CD8-positive, alpha-beta memory T cell (primary cell): Measurements from ENCODE around the gene ARL14. TPM values are rescaled to one million over a fixed set of nuclear protein-coding genes. Genes with fewer than 3 reads are reported as not detected.

Experiments used
- CTCF ChIA-PET: fragments of 350-600 bp; sonication (Branson Sonifier 250); formaldehyde crosslinking; loops from one replicate; lab custom pipeline; 2021; ENCODE audit warnings: antibody characterized with exemption; lab: Charles Lee
- POLR2A ChIA-PET: fragments of 350-600 bp; sonication (Branson Sonifier 250); formaldehyde crosslinking; loops from one replicate; lab custom pipeline; 2021; ENCODE audit warnings: antibody characterized with exemption; lab: Charles Lee
- DNase-seq, 5 donors: peaks; one replicate each; pipeline versions ENCODE4 v3.0.0 to v3.0.0-alpha.2; 2020 to 2022; ENCODE audit warnings: mixed read lengths in 1 of 5
- H3K27ac ChIP-seq: one replicate; pipeline ENCODE4 v1.7.0; 2013; ENCODE audit warnings: low read depth, mild to moderate bottlenecking, low read length, moderate library complexity
- H3K27me3 ChIP-seq: 2 replicates; pipeline ENCODE4 v1.7.0; 2013; ENCODE audit warnings: low read length, mild to moderate bottlenecking; ENCODE audit not compliant: insufficient read depth, poor library complexity, severe bottlenecking
- H3K36me3 ChIP-seq: 2 replicates; pipeline ENCODE4 v1.7.0; 2013; ENCODE audit warnings: mild to moderate bottlenecking, low read length, moderate library complexity; ENCODE audit not compliant: insufficient read depth
- H3K4me1 ChIP-seq: 2 replicates; pipeline ENCODE4 v1.7.0; 2013; ENCODE audit warnings: mild to moderate bottlenecking, low read length, moderate library complexity; ENCODE audit not compliant: insufficient read depth
- H3K4me3 ChIP-seq: 2 replicates; pipeline ENCODE4 v1.7.0; 2013; ENCODE audit warnings: mild to moderate bottlenecking, low read length
- H3K9me3 ChIP-seq: 2 replicates; pipeline ENCODE4 v1.7.0; 2013; ENCODE audit warnings: mild to moderate bottlenecking, low read length
- H3K27ac Mint-ChIP-seq, 8 donors: one replicate each; pipeline ENCODE4 v1.8.0; 2020 to 2021; ENCODE audit warnings: mixed read lengths in 8 of 8, mild to moderate bottlenecking in 6 of 8, inconsistent platforms in 3 of 8, moderate library complexity in 3 of 8
- H3K27me3 Mint-ChIP-seq, 2 donors: one replicate each; pipeline ENCODE4 v1.8.0; 2020 to 2021; ENCODE audit warnings: mixed read lengths in 2 of 2, mild to moderate bottlenecking in 1 of 2, moderate library complexity in 1 of 2
- H3K36me3 Mint-ChIP-seq, 3 donors: one replicate each; pipeline ENCODE4 v1.8.0; 2020 to 2021; ENCODE audit warnings: mixed read lengths in 3 of 3, inconsistent platforms in 1 of 3, mild to moderate bottlenecking in 1 of 3
- H3K4me1 Mint-ChIP-seq, 3 donors: one replicate each; pipeline ENCODE4 v1.8.0; 2020 to 2021; ENCODE audit warnings: mixed read lengths in 3 of 3, inconsistent platforms in 1 of 3, mild to moderate bottlenecking in 1 of 3
- H3K4me3 Mint-ChIP-seq, 7 donors: one replicate each; pipeline ENCODE4 v1.8.0; 2020 to 2021; ENCODE audit warnings: mixed read lengths in 7 of 7, mild to moderate bottlenecking in 6 of 7, moderate library complexity in 4 of 7, inconsistent platforms in 2 of 7
- H3K9me3 Mint-ChIP-seq, 5 donors: one replicate each; pipeline ENCODE4 v1.8.0; 2020 to 2022; ENCODE audit warnings: mixed read lengths in 5 of 5, mild to moderate bottlenecking in 3 of 5, moderate library complexity in 2 of 5, inconsistent platforms in 1 of 5
- polyA plus RNA-seq: library from polyadenylated mRNA; unstranded; fragments of 300-500 nt; fragmentation: Illumina TruSeq; gene quantifications from one replicate; pipeline ENCODE4 v1.2.3, GENCODE V29; 2021
- total RNA-seq, 2 experiments: library from RNA; stranded (reverse); gene quantifications; one replicate each; pipeline ENCODE4 v1.2.3, GENCODE V29; 2021

The ARL14 gene
- total and polyA plus RNA-seq, 3 experiments from 2014 or later: not detected

GRCh38 chr3:160667452-160667851 lies 9.5 kb upstream of the ARL14 start:
- H3K27ac ChIP-seq: no peak overlapping the region
- H3K4me3 Mint-ChIP-seq: no peak overlapping the region
- peaks cover 2 to 23% of the 10 kb centered on the region in 2 donors for H3K27me3 Mint-ChIP-seq
- H3K27me3 ChIP-seq: no peaks in the 10 kb centered on the region
- ChIA-PET CTCF (no interaction called here), POLR2A (no interaction called here)
- no peaks in the 10 kb centered on the region for H3K9me3 ChIP-seq
- H3K4me1 Mint-ChIP-seq: peaks cover 0 to 6% (median 5%) of the 10 kb centered on the region in 3 donors
- H3K4me3 ChIP-seq: no peak overlapping the region
- DNase-seq: no peak
- H3K27ac Mint-ChIP-seq: no peak overlapping the region
- H3K36me3 ChIP-seq: no peaks in the 10 kb centered on the region
- no peaks in the 10 kb centered on the region for H3K4me1 ChIP-seq
- no peaks in the 10 kb centered on the region for H3K9me3 Mint-ChIP-seq
- H3K36me3 Mint-ChIP-seq: peaks cover 0 to 2% (median 0%) of the 10 kb centered on the region in 3 donors

DNA sequence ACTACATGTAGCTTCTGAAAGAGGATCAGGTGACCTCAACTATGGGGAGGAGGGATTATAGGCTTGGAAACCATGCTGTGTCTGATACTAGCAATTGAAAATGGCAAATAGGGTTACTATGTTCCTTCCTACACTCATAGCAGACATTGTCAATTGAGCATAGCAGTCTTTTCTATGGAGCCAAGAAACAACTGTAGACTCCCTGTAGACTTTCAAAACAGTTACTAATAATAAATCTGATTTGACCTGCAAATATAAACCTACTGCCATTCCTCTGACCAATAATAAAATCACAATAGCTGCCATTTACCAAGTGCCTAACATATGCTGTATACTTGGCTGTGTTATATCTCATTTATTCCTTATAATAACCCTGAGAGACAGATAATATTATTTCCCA lies 8.5 kb upstream of the ARL14 start:
- CTCF ChIA-PET: no interaction called here
- Histone ChIP-seq H3K27ac (no peak overlapping the region), H3K4me1 (no peaks in the 10 kb centered on the region), H3K27me3 (no peaks in the 10 kb centered on the region), H3K9me3 (no peaks in the 10 kb centered on the region), H3K4me3 (no peak overlapping the region), H3K36me3 (no peaks in the 10 kb centered on the region)
- POLR2A ChIA-PET: no interaction called here
- no peak overlapping the region for H3K4me3 Mint-ChIP-seq
- no peak for DNase-seq
- H3K27ac Mint-ChIP-seq: no peak overlapping the region
- H3K36me3 Mint-ChIP-seq: peaks cover 0 to 2% (median 0%) of the 10 kb centered on the region in 3 donors
- peaks cover 2 to 28% of the 10 kb centered on the region in 2 donors for H3K27me3 Mint-ChIP-seq
- peaks cover 0 to 6% (median 5%) of the 10 kb centered on the region in 3 donors for H3K4me1 Mint-ChIP-seq
- no peaks in the 10 kb centered on the region for H3K9me3 Mint-ChIP-seq

DNA sequence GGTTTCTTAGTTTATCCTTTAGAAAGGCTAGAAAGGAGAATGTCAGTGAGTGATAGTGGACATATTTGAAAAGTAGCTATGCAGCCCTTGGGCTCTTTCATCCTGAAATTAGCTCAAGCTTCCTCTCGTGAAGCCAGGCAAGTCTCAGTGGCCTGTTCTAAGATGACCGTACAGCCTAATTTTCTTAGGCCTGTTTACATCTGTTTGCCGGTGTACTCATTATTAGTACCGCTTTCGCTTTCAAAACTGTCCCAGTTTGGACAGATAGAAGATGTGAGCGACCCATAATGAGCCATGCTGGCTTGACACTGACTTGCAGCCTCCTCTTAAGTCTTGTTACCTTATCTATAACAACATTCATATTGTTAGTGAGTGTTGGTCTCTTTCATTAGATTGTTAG lies 5.7 kb upstream of the ARL14 start:
- POLR2A ChIA-PET: no interaction called here
- Histone ChIP-seq H3K27ac (no peak overlapping the region), H3K9me3 (no peaks in the 10 kb centered on the region), H3K27me3 (no peaks in the 10 kb centered on the region), H3K4me3 (no peak overlapping the region), H3K4me1 (no peaks in the 10 kb centered on the region), H3K36me3 (no peaks in the 10 kb centered on the region)
- no peak overlapping the region for H3K4me3 Mint-ChIP-seq
- H3K27me3 Mint-ChIP-seq: peaks cover 3 to 22% of the 10 kb centered on the region in 2 donors
- no peaks in the 10 kb centered on the region for H3K9me3 Mint-ChIP-seq
- no peaks in the 10 kb centered on the region for H3K4me1 Mint-ChIP-seq
- no peak overlapping the region for H3K27ac Mint-ChIP-seq
- DNase-seq: no peak
- H3K36me3 Mint-ChIP-seq: peaks cover 0 to 2% (median 0%) of the 10 kb centered on the region in 3 donors
- CTCF ChIA-PET: no interaction called here

GRCh38 chr3:160671995-160672394 lies 5.0 kb upstream of the ARL14 start:
- Mint-ChIP-seq H3K36me3 (peaks cover 0 to 2% (median 0%) of the 10 kb centered on the region in 3 donors), H3K4me3 (no peak overlapping the region), H3K27me3 (peaks cover 3 to 22% of the 10 kb centered on the region in 2 donors), H3K4me1 (no peaks in the 10 kb centered on the region), H3K27ac (no peak overlapping the region), H3K9me3 (no peaks in the 10 kb centered on the region)
- POLR2A ChIA-PET: no interaction called here
- CTCF ChIA-PET: no interaction called here
- Histone ChIP-seq H3K9me3 (no peaks in the 10 kb centered on the region), H3K36me3 (no peaks in the 10 kb centered on the region), H3K27ac (no peak overlapping the region), H3K4me3 (no peak overlapping the region), H3K27me3 (no peaks in the 10 kb centered on the region), H3K4me1 (no peaks in the 10 kb centered on the region)
- no peak for DNase-seq

DNA sequence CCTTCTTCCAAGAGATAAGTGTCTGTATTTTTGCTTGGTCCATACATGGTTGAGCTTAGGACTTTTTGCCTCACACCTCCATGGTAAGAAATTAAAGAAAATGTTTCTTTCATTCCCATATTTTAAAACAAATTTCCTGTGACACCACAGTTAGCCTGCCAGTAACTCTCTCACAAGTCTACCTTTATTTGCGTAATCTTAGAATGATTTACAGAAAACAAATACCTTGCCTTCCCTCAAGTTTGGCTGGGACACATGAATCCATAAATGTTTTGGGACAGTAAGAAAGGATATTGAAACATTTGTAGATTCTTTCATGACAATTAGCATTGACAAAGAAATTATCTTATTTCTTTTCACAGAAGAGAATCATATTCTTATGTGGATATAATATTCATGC lies 3.8 kb upstream of the ARL14 start:
- CTCF ChIA-PET: no interaction called here
- Mint-ChIP-seq H3K36me3 (peaks cover 0 to 2% (median 0%) of the 10 kb centered on the region in 3 donors), H3K4me1 (no peaks in the 10 kb centered on the region), H3K9me3 (no peaks in the 10 kb centered on the region), H3K27me3 (peaks cover 5 to 25% of the 10 kb centered on the region in 2 donors), H3K27ac (no peak overlapping the region), H3K4me3 (no peak overlapping the region)
- POLR2A ChIA-PET: no interaction called here
- Histone ChIP-seq H3K4me1 (no peaks in the 10 kb centered on the region), H3K27ac (no peak overlapping the region), H3K4me3 (no peak overlapping the region), H3K27me3 (no peaks in the 10 kb centered on the region), H3K9me3 (no peaks in the 10 kb centered on the region), H3K36me3 (no peaks in the 10 kb centered on the region)
- no peak for DNase-seq

DNA sequence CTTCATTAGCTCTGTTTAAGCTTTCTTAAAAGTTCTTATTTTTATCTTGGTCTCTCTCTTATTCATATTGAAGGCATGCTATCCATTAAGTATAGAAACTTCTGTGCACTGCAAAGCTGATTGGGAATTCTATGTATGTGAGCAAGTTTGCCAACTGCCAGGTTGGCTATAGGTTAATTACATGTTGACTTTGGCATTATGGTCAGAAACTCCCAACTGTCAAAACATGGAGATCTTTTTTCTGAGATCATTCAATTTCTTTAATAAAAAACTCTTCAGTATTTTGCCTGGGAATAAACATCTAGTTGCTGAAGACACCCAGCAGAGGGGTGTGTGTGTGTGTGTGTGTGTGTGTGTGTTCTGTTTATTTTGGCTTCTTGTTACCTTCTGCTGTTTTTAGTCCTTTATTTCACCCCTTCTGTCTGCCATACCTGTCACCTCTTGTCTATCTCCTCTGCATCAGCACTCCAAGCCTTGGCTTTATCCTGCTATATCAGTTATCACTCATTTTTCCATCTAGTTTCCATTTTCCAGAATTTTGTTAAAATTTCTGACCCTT lies 1.3 kb upstream of the ARL14 start:
- POLR2A ChIA-PET: no interaction called here
- no peaks in the 10 kb centered on the region for H3K27me3 ChIP-seq
- CTCF ChIA-PET: no interaction called here

DNA sequence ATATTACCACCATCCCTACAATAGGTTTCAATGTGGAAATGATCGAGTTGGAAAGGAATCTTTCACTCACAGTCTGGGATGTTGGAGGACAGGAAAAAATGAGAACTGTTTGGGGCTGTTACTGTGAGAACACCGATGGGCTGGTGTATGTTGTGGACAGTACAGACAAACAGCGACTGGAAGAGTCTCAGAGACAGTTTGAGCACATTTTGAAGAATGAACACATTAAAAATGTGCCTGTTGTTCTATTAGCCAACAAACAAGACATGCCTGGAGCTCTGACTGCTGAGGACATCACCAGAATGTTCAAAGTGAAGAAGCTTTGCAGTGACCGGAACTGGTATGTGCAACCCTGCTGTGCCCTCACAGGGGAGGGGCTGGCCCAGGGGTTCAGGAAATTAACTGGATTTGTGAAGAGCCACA lies 510 bp downstream of the ARL14 start:
- no peak overlapping the region for H3K27ac Mint-ChIP-seq
- ChIA-PET CTCF (no interaction called here), POLR2A (no interaction called here)
- no peak overlapping the region for H3K4me3 Mint-ChIP-seq
- Histone ChIP-seq H3K27ac (no peak overlapping the region), H3K9me3 (no peaks in the 10 kb centered on the region), H3K27me3 (no peaks in the 10 kb centered on the region), H3K4me3 (no peak overlapping the region), H3K4me1 (no peaks in the 10 kb centered on the region), H3K36me3 (no peaks in the 10 kb centered on the region)
- H3K36me3 Mint-ChIP-seq: no peaks in the 10 kb centered on the region
- no peak for DNase-seq
- H3K9me3 Mint-ChIP-seq: no peaks in the 10 kb centered on the region
- H3K4me1 Mint-ChIP-seq: no peaks in the 10 kb centered on the region
- H3K27me3 Mint-ChIP-seq: peaks cover 9 to 15% of the 10 kb centered on the region in 2 donors

More for the DNA sequence above, 1.3 kb upstream of the ARL14 start:
- no peaks in the 10 kb centered on the region for H3K9me3 ChIP-seq
- Mint-ChIP-seq H3K27me3 (peaks cover 11 to 19% of the 10 kb centered on the region in 2 donors), H3K4me1 (no peaks in the 10 kb centered on the region), H3K9me3 (no peaks in the 10 kb centered on the region), H3K36me3 (no peaks in the 10 kb centered on the region), H3K4me3 (no peak overlapping the region), H3K27ac (no peak overlapping the region)
- no peak overlapping the region for H3K4me3 ChIP-seq
- H3K27ac ChIP-seq: no peak overlapping the region
- H3K4me1 ChIP-seq: no peaks in the 10 kb centered on the region
- H3K36me3 ChIP-seq: no peaks in the 10 kb centered on the region
- DNase-seq: no peak

DNA sequence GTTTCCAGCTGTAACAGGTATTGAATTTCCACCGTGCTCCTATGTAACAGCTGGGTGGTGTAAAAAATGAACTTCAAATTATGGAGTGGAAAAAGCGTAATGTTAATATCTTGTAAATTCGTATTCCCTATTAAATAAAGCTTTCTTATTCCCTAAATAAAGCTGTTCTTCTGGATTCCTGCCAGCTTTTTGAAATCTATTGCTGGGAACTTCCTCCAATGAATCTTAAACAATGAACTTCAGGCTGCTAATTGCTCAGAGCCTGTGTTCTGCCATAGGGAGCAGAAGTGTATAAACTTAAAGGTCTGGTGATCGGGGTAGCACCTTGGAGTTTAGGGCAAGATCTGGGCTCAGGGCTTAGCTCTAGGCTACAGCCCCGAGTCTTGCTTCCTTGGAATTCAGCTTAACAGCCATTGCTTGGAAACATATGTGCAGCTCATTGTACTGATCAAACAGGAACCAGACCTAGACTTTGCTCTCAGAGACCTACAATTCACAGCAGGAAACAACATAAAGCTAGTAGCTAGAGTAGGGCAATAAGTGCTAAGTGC lies 1.4 kb downstream of the ARL14 start:
- Mint-ChIP-seq H3K4me1 (no peaks in the 10 kb centered on the region), H3K27ac (no peak overlapping the region), H3K4me3 (no peak overlapping the region), H3K36me3 (no peaks in the 10 kb centered on the region), H3K27me3 (peaks cover 12 to 16% of the 10 kb centered on the region in 2 donors), H3K9me3 (no peaks in the 10 kb centered on the region)
- Histone ChIP-seq H3K27ac (no peak overlapping the region), H3K36me3 (no peaks in the 10 kb centered on the region), H3K4me3 (no peak overlapping the region), H3K27me3 (no peaks in the 10 kb centered on the region), H3K9me3 (no peaks in the 10 kb centered on the region), H3K4me1 (no peaks in the 10 kb centered on the region)
- no peak for DNase-seq
- ChIA-PET CTCF (interaction anchor here (1.1 kb wide), 1 partner anchor 9 kb away, joined by 4 read pairs; no protein-coding TSS in a partner anchor), POLR2A (no interaction called here)
